Keratinocyte (primary cell): ENCODE measurements around the gene TCN1. TPM values are rescaled to one million over a fixed set of nuclear protein-coding genes. Genes with fewer than 3 reads are reported as not detected.

Source experiments
- DNase-seq: peaks from one replicate; pipeline ENCODE4 v3.0.0-alpha.2; 2011; ENCODE audit warnings: low read depth, missing footprints, low spot score
- FAIRE-seq: peaks from 2 replicates; lab custom pipeline; 2011; peaks lifted over from hg19 to GRCh38; lab: Jason Lieb, UNC
- H2AFZ ChIP-seq: 2 replicates; pipeline ENCODE4 v1.6.0; 2012; ENCODE audit warnings: low read length, control low read depth, inconsistent platforms; ENCODE audit not compliant: control insufficient read depth
- H3K27ac ChIP-seq: 2 replicates; pipeline ENCODE4 v1.5.1; 2011; ENCODE audit warnings: low read length; ENCODE audit not compliant: control insufficient read depth, insufficient read depth
- H3K27me3 ChIP-seq: 3 replicates; pipeline ENCODE4 v1.6.0; 2011; ENCODE audit warnings: low read length; ENCODE audit not compliant: control insufficient read depth, insufficient read depth; ENCODE audit errors: extremely low read depth
- H3K36me3 ChIP-seq, 2 experiments: 2 replicates in 1 of 2; 3 replicates in 1 of 2; pipeline ENCODE4 v1.5.1; 2011; ENCODE audit warnings: low read length in 2 of 2, mild to moderate bottlenecking in 1 of 2; ENCODE audit not compliant: control insufficient read depth in 2 of 2, insufficient read depth in 2 of 2; ENCODE audit errors: extremely low read depth in 1 of 2
- H3K4me1 ChIP-seq: 3 replicates; pipeline ENCODE4 v1.5.1; 2011; ENCODE audit warnings: low read length; ENCODE audit not compliant: control insufficient read depth, insufficient read depth; ENCODE audit errors: extremely low read depth
- H3K4me2 ChIP-seq: 3 replicates; pipeline ENCODE4 v1.6.0; 2011; ENCODE audit warnings: low read depth, low read length; ENCODE audit not compliant: control insufficient read depth, insufficient read depth; ENCODE audit errors: extremely low read depth
- H3K4me3 ChIP-seq, 3 experiments: fragments of 200-600 bp in 1 of 3; sonication (generic) in 1 of 3; 2 replicates in 2 of 3; 3 replicates in 1 of 3; pipeline ENCODE4 v1.5.1; 2011 to 2016; ENCODE audit warnings: low read length in 3 of 3, mild to moderate bottlenecking in 3 of 3, control low read depth in 2 of 3, inconsistent platforms in 1 of 3, low read depth in 1 of 3, mixed read lengths in 1 of 3, mixed run types in 1 of 3, moderate library complexity in 1 of 3; ENCODE audit not compliant: control insufficient read depth in 2 of 3, insufficient read depth in 2 of 3; ENCODE audit errors: extremely low read depth in 1 of 3
- H3K79me2 ChIP-seq: 2 replicates; pipeline ENCODE4 v1.6.0; 2012; ENCODE audit warnings: low read length; ENCODE audit not compliant: control insufficient read depth, insufficient read depth
- H3K9ac ChIP-seq: 3 replicates; pipeline ENCODE4 v1.6.0; 2011; ENCODE audit warnings: low read length; ENCODE audit not compliant: control insufficient read depth, insufficient read depth; ENCODE audit errors: extremely low read depth
- H3K9me1 ChIP-seq: 3 replicates; pipeline ENCODE4 v1.6.0; 2011; ENCODE audit warnings: low read length; ENCODE audit not compliant: control insufficient read depth, insufficient read depth; ENCODE audit errors: extremely low read depth
- H3K9me3 ChIP-seq: 2 replicates; pipeline ENCODE4 v1.5.1; 2012; ENCODE audit warnings: low read depth, low read length; ENCODE audit not compliant: control insufficient read depth
- H4K20me1 ChIP-seq: 3 replicates; pipeline ENCODE4 v1.6.0; 2011; ENCODE audit warnings: low read length; ENCODE audit not compliant: control insufficient read depth, insufficient read depth; ENCODE audit errors: extremely low read depth
- CTCF ChIP-seq, 3 experiments: IDR thresholded peaks in 1 of 3; conservative IDR thresholded peaks in 1 of 3; optimal IDR thresholded peaks in 1 of 3; 2 replicates in 2 of 3; 3 replicates in 1 of 3; pipeline versions ENCODE3 to v1.5.1; 2011; ENCODE audit warnings: low read length in 3 of 3, mild to moderate bottlenecking in 3 of 3, moderate library complexity in 2 of 3, control low read depth in 1 of 3, inconsistent platforms in 1 of 3; ENCODE audit not compliant: insufficient read depth in 2 of 3; ENCODE audit errors: extremely low read depth in 1 of 3
- EZH2 ChIP-seq: IDR thresholded peaks from one replicate; pipeline ENCODE4 v1.6.1; 2012; ENCODE audit warnings: inconsistent platforms, mild to moderate bottlenecking, low read length, moderate library complexity
- dilution Hi-C: fragments of 300-500 bp; cut with MboI; formaldehyde crosslinking; loops from one replicate; pipeline ENCODE4 v1.7.0; 2020; ENCODE audit warnings: low sequenced_read_pairs; ENCODE audit not compliant: extremely low pct_ligation_motif_present
- polyA plus RNA-seq, 5 experiments: library from polyadenylated mRNA; depleted of rRNA in 3 of 5; stranded (reverse) in 3 of 5; stranded (forward) in 1 of 5; unstranded in 1 of 5; fragments of >200 nt; gene quantifications; 1 replicate in 1 of 5; 2 replicates in 3 of 5; 3 replicates in 1 of 5; pipeline versions ENCODE4 v1.2.1 to v1.2.3, GENCODE V29; 2011 to 2012; ENCODE audit warnings: missing spikeins in 2 of 5, low read depth in 1 of 5, low replicate concordance in 1 of 5

Gene TCN1
- polyA plus RNA-seq, 1 donor (not counting 4 experiments of a cell fraction or from before 2014, with no cell fraction given), result 3.7 TPM

GRCh38 chr11:59898046-59898445 is 31.8 kb upstream of the TCN1 start:
- H4K20me1 ChIP-seq, result no peaks in the 10 kb centered on the region
- DNase-seq (no peak), FAIRE-seq (no peak)
- H3K9me1 ChIP-seq, result no peaks in the 10 kb centered on the region
- no peak overlapping the region for H3K27ac ChIP-seq
- H3K4me1 ChIP-seq, result peaks cover 22% of the 10 kb centered on the region
- dilution Hi-C loops, result no loop called here
- no peak overlapping the region for H3K4me3 ChIP-seq
- no peaks in the 10 kb centered on the region for H3K36me3 ChIP-seq
- no peak for TF ChIP-seq CTCF (optimal IDR thresholded peaks at IDR 0.05 in 1 of 3, IDR thresholded peaks at IDR 0.05 in 1 of 3, conservative IDR thresholded peaks at IDR 0.05 in 1 of 3; ENCODE audit: extremely low read depth in 1 of 3, insufficient read depth in 2 of 3, low read length in 3 of 3)
- TF ChIP-seq EZH2, result no peak
- H3K9ac ChIP-seq, result no peak overlapping the region
- H3K79me2 ChIP-seq, result no peaks in the 10 kb centered on the region
- H3K4me2 ChIP-seq, result no peak overlapping the region
- H3K9me3 ChIP-seq, result no peaks in the 10 kb centered on the region
- H3K27me3 ChIP-seq, result no peaks in the 10 kb centered on the region
- H2AFZ ChIP-seq, result no peak overlapping the region

GRCh38 chr11:59894616-59895015 is 28.3 kb upstream of the TCN1 start:
- Histone ChIP-seq H3K36me3 (no peaks in the 10 kb centered on the region), H3K27ac (no peak overlapping the region), H3K4me1 (peaks cover 9% of the 10 kb centered on the region), H3K9ac (no peak overlapping the region), H3K79me2 (no peaks in the 10 kb centered on the region), H3K4me2 (peak overlapping the region; percentile 12), H4K20me1 (no peaks in the 10 kb centered on the region), H3K9me3 (no peaks in the 10 kb centered on the region), H3K9me1 (no peaks in the 10 kb centered on the region), H3K27me3 (no peaks in the 10 kb centered on the region), H2AFZ (no peak overlapping the region), H3K4me3 (no peak overlapping the region)
- TF ChIP-seq CTCF (optimal IDR thresholded peaks at IDR 0.05 in 1 of 3, IDR thresholded peaks at IDR 0.05 in 1 of 3, conservative IDR thresholded peaks at IDR 0.05 in 1 of 3; ENCODE audit: extremely low read depth in 1 of 3, insufficient read depth in 2 of 3, low read length in 3 of 3) (no peak), EZH2 (no peak)
- FAIRE-seq, result peak; percentile 41
- no peak for DNase-seq
- dilution Hi-C loops, result no loop called here
